ENCODE results near the gene RASGRP3.
A peak's percentile ranks its signal among the peaks of the same experiment; 100 is the strongest.

The RASGRP3 gene

DNA sequence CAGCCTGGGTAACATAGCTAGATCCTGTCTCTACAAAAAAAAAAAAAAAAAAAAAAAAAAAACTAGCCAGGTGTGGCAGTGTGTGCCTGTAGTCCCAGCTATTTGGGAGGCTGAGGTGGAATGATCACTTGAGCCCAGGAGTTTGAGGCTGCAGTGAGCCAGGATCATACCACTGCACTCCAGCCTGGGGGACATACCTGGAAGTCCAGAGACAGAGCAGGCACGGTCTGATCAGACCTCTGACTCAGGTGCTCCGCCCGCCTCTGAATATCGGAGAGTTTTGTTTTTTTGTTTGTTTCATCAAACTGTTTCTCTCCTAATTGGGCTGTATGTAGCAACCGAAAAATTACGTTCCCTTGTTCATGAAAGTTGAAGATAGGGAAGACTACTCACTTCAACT lies 49.2 kb downstream of the RASGRP3 start:
- H3K27ac ChIP-seq = no peak overlapping the region
- no peak overlapping the region for H3K9ac ChIP-seq
- H3K79me2 ChIP-seq = no peaks in the 10 kb centered on the region
- TF ChIP-seq, protein P1, sequence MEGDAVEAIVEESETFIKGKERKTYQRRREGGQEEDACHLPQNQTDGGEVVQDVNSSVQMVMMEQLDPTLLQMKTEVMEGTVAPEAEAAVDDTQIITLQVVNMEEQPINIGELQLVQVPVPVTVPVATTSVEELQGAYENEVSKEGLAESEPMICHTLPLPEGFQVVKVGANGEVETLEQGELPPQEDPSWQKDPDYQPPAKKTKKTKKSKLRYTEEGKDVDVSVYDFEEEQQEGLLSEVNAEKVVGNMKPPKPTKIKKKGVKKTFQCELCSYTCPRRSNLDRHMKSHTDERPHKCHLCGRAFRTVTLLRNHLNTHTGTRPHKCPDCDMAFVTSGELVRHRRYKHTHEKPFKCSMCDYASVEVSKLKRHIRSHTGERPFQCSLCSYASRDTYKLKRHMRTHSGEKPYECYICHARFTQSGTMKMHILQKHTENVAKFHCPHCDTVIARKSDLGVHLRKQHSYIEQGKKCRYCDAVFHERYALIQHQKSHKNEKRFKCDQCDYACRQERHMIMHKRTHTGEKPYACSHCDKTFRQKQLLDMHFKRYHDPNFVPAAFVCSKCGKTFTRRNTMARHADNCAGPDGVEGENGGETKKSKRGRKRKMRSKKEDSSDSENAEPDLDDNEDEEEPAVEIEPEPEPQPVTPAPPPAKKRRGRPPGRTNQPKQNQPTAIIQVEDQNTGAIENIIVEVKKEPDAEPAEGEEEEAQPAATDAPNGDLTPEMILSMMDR (IDR thresholded peaks at IDR 0.05) = no peak
- H3K4me3 ChIP-seq (ENCODE audit: low read depth, low read length) = no peak overlapping the region
- no peaks in the 10 kb centered on the region for H3K36me3 ChIP-seq (ENCODE audit: control insufficient read depth, insufficient read depth, low read length)
- H3K4me1 ChIP-seq = no peaks in the 10 kb centered on the region
- no peaks in the 10 kb centered on the region for H3K27me3 ChIP-seq (ENCODE audit: control insufficient read depth, insufficient read depth, low read length)
- no peaks in the 10 kb centered on the region for H3K9me3 ChIP-seq (ENCODE audit: control insufficient read depth, low read length)
- no peak overlapping the region for H2AFZ ChIP-seq
- H3K4me2 ChIP-seq (ENCODE audit: low read length) = no peak overlapping the region

DNA sequence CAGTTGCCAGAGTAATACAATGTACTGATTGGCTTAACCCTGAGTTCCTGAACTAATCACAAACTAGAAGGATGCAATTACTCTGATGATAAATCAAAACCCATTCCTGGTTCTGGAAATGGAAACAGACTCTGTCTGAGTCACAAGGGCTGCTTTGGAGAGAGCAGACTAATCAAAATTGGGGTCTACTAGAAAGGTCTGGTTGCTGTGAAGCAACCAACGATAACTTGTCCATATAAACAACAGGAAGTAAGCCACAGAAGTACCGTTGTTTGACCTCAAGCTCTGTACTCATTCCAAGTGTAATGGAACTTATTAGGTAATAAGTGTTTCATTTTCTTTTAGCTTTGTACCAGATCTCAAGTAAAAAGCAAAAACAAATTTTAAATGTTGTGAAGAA lies 49.7 kb downstream of the RASGRP3 start:
- Histone ChIP-seq H3K4me3 (ENCODE audit: low read depth, low read length) (no peak overlapping the region), H3K4me2 (ENCODE audit: low read length) (no peak overlapping the region), H2AFZ (no peak overlapping the region), H3K79me2 (no peaks in the 10 kb centered on the region), H3K9me3 (ENCODE audit: control insufficient read depth, low read length) (no peaks in the 10 kb centered on the region), H3K9ac (no peak overlapping the region), H3K27me3 (ENCODE audit: control insufficient read depth, insufficient read depth, low read length) (no peaks in the 10 kb centered on the region), H3K36me3 (ENCODE audit: control insufficient read depth, insufficient read depth, low read length) (no peaks in the 10 kb centered on the region), H3K27ac (no peak overlapping the region), H3K4me1 (no peaks in the 10 kb centered on the region)
- TF ChIP-seq, protein P1 (IDR thresholded peaks at IDR 0.05) = no peak

DNA sequence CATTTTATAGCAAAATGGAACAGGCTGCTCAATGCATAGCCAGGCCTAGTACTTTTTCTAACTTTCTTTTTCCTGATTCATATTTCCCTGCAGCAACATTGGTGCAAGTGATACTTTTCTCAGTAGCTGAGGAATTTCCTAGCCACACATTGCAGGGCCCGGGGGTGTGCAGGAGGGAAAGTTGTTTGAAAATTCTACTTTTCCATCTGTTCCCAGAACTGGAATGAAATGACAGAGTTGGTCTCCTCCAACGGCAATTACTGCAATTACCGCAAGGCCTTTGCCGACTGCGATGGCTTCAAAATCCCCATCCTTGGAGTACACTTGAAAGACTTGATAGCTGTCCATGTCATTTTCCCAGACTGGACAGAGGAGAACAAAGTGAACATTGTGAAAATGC lies 50.5 kb downstream of the RASGRP3 start:
- TF ChIP-seq, protein P1 (IDR thresholded peaks at IDR 0.05) = no peak
- Histone ChIP-seq H3K4me2 (ENCODE audit: low read length) (no peak overlapping the region), H3K9ac (no peak overlapping the region), H3K9me3 (ENCODE audit: control insufficient read depth, low read length) (no peaks in the 10 kb centered on the region), H3K4me1 (no peaks in the 10 kb centered on the region), H2AFZ (no peak overlapping the region), H3K79me2 (no peaks in the 10 kb centered on the region), H3K4me3 (ENCODE audit: low read depth, low read length) (no peak overlapping the region), H3K27ac (no peak overlapping the region), H3K36me3 (ENCODE audit: control insufficient read depth, insufficient read depth, low read length) (no peaks in the 10 kb centered on the region), H3K27me3 (ENCODE audit: control insufficient read depth, insufficient read depth, low read length) (no peaks in the 10 kb centered on the region)

DNA sequence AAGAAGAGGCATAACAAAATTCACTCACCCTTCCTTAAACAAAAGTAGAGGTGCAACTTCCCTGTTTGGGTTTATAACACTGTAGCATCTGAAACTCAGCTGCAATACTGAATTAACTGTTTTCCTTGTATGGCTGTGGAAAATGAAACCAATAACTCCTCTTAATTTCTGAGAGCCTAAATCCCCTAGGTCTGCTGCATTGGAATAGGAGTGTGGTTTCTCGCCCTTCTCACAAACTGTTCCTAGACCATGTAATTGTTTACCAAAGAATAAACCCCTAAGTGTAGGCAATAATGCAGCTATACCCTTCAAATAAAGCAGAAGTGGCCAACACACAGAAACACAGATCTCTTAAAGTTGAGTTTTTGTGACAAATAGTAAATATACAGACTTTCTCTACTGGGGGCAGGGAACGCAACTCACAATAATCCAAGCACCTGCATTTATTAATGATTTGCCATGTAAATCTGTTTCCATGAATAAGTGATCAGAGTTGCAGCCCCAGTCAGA lies 52.0 kb downstream of the RASGRP3 start:
- Histone ChIP-seq H3K27ac (no peak overlapping the region), H3K79me2 (no peaks in the 10 kb centered on the region), H3K27me3 (ENCODE audit: control insufficient read depth, insufficient read depth, low read length) (no peaks in the 10 kb centered on the region), H3K4me2 (ENCODE audit: low read length) (no peak overlapping the region), H3K4me3 (ENCODE audit: low read depth, low read length) (no peak overlapping the region), H3K4me1 (no peaks in the 10 kb centered on the region), H3K9me3 (ENCODE audit: control insufficient read depth, low read length) (no peaks in the 10 kb centered on the region), H3K9ac (no peak overlapping the region), H2AFZ (no peak overlapping the region), H3K36me3 (ENCODE audit: control insufficient read depth, insufficient read depth, low read length) (no peaks in the 10 kb centered on the region)
- TF ChIP-seq, protein P1 (IDR thresholded peaks at IDR 0.05) = no peak

DNA sequence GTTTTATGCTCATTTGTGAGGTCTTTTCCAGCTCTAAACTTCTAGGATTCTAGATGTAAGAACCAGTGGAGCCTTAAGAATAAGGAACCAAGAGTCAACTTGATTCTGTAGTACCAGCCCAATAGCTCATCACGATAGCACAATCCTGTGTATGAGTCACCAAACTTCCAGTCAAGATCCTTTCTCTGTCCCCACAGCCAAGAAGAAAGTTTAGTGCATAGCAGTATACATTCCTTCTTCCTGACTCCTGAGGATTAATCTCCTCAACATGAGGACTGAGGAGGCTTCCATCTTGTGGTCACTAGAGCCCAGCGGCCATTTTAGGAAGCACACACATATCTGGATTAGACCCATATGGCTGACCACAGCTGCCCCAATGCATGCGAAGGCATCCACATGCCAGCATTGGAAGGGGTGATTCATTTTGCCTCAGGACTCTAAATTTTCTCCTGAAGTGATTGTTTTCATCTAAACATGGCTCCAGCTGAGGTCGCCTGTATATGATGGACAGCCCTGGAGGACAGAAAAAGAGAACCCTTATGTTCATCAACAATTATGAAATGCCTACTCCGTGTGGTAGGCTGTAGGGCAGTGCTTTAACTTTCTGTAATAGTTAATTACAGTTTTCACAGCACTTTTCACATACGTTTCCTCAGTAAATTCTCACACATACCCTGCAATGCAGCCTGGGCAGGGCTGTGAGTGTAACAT lies 53.5 kb downstream of the RASGRP3 start:
- H3K9ac ChIP-seq = no peak overlapping the region
- TF ChIP-seq, protein P1 (IDR thresholded peaks at IDR 0.05) = no peak
- H3K27me3 ChIP-seq (ENCODE audit: control insufficient read depth, insufficient read depth, low read length) = no peaks in the 10 kb centered on the region
- H3K79me2 ChIP-seq = no peaks in the 10 kb centered on the region
- H3K4me2 ChIP-seq (ENCODE audit: low read length) = no peak overlapping the region
- no peaks in the 10 kb centered on the region for H3K36me3 ChIP-seq (ENCODE audit: control insufficient read depth, insufficient read depth, low read length)
- H3K4me3 ChIP-seq (ENCODE audit: low read depth, low read length) = no peak overlapping the region
- H3K9me3 ChIP-seq (ENCODE audit: control insufficient read depth, low read length) = no peaks in the 10 kb centered on the region
- no peak overlapping the region for H3K27ac ChIP-seq
- peak overlapping the region; percentile 15 for H2AFZ ChIP-seq
- no peaks in the 10 kb centered on the region for H3K4me1 ChIP-seq

Data from parathyroid adenoma (tissue), 2 donors.